Panc1 (cell line): Measurements from ENCODE around the gene SLC23A3. TPM values are rescaled to one million over a fixed set of nuclear protein-coding genes. Genes with fewer than 3 reads are reported as not detected.

Experiments
- ATAC-seq: fragments of 200-7000 bp; cut with Tn5 transposase; 2 replicates; pipeline ENCODE4 v1.9.1; 2020; ENCODE audit warnings: mild to moderate bottlenecking, moderate library complexity
- BruUV-seq: library from RNA; stranded (reverse); fragments of 400-500 nt; replicated peaks from 2 replicates; lab custom pipeline; 2021; lab: Mats Ljungman, UMichigan
- CTCF ChIA-PET: fragments of 300-600 bp; sonication (Branson Sonifier 250); formaldehyde crosslinking; loops from one replicate; lab custom pipeline; 2022; ENCODE audit warnings: antibody characterized with exemption; lab: Charles Lee
- POLR2A ChIA-PET: fragments of 300-600 bp; sonication (Branson Sonifier 250); formaldehyde crosslinking; loops from one replicate; lab custom pipeline; 2022; ENCODE audit warnings: antibody characterized with exemption; lab: Charles Lee
- DNase-seq: peaks from one replicate; pipeline ENCODE4 v3.0.0-alpha.2; 2010; ENCODE audit warnings: low read depth, low spot score
- H3K27ac ChIP-seq: 2 replicates; pipeline ENCODE4 v1.5.1; 2011; ENCODE audit warnings: mild to moderate bottlenecking, low read length, inconsistent platforms
- H3K27me3 ChIP-seq: fragments of 200-500 bp; sonication (Bioruptor generic); 2 replicates; pipeline ENCODE4 v1.6.0; 2014; ENCODE audit warnings: low read length, inconsistent platforms; ENCODE audit not compliant: control insufficient read depth, insufficient read depth
- H3K36me3 ChIP-seq: fragments of 200-500 bp; sonication (Bioruptor generic); 2 replicates; pipeline ENCODE4 v1.5.1; 2014; ENCODE audit warnings: inconsistent platforms, mild to moderate bottlenecking, low read length, moderate library complexity; ENCODE audit not compliant: control insufficient read depth, insufficient read depth
- H3K4me1 ChIP-seq: 2 replicates; pipeline ENCODE4 v1.5.1; 2011; ENCODE audit warnings: inconsistent platforms, mild to moderate bottlenecking, low read length, moderate library complexity; ENCODE audit not compliant: control insufficient read depth, insufficient read depth
- H3K4me3 ChIP-seq, 2 experiments: 2 replicates each; pipeline ENCODE4 v1.5.1; 2011 to 2012; ENCODE audit warnings: low read depth in 2 of 2, low read length in 2 of 2, mild to moderate bottlenecking in 2 of 2, inconsistent platforms in 1 of 2, moderate library complexity in 1 of 2
- H3K9me3 ChIP-seq: fragments of 200-500 bp; sonication (Bioruptor generic); 2 replicates; pipeline ENCODE4 v1.5.1; 2014; ENCODE audit warnings: low read depth, mild to moderate bottlenecking, inconsistent platforms, low read length, moderate library complexity; ENCODE audit not compliant: control insufficient read depth, insufficient read depth
- POLR2AphosphoS5 ChIP-seq: IDR thresholded peaks from 2 replicates; pipeline ENCODE4 v1.6.1; 2012; ENCODE audit warnings: mild to moderate bottlenecking, low read depth, low read length, moderate library complexity
- SIN3A ChIP-seq: IDR thresholded peaks from 2 replicates; pipeline ENCODE4 v1.6.1; 2012; ENCODE audit warnings: low read depth, mild to moderate bottlenecking, low read length, moderate library complexity, borderline replicate concordance; ENCODE audit not compliant: insufficient read depth
- TCF7L2 ChIP-seq: IDR thresholded peaks from 2 replicates; pipeline ENCODE4 v1.6.1; 2011; ENCODE audit warnings: mild to moderate bottlenecking, low read depth, low read length, inconsistent platforms
- in situ Hi-C: cut with HindIII; loops from 2 replicates; pipeline ENCODE4 v1.10.0; 2016; ENCODE audit warnings: low sequenced_read_pairs, low pct_unique_long_range_greater_than_20kb
- intact Hi-C: fragments of 100-400 bp; cut with micrococcal nuclease; formaldehyde crosslinking; loops from one replicate; pipeline ENCODE4 v1.10.0; 2022; ENCODE audit not compliant: unreplicated experiment
- total RNA-seq: library from RNA; stranded (reverse); gene quantifications from one replicate; pipeline ENCODE4 v1.2.1, GENCODE V29; 2021; ENCODE audit not compliant: unreplicated experiment
- TF ChIP-seq, protein P1 (sequence below): fragments of 450-650 bp; IDR thresholded peaks from 2 replicates; pipeline ENCODE4 v1.5.1; 2017; ENCODE audit warnings: mild to moderate bottlenecking
- TF ChIP-seq, protein P2 (sequence below), 2 experiments: IDR thresholded peaks; 2 replicates each; pipeline ENCODE4 v1.6.1; 2011 to 2012; ENCODE audit warnings: low read depth in 2 of 2, control low read depth in 1 of 2, low read length in 1 of 2, mild to moderate bottlenecking in 1 of 2, moderate library complexity in 1 of 2; ENCODE audit not compliant: insufficient read depth in 1 of 2

SLC23A3 gene
- total RNA-seq, 1 experiment from 2014 or later = 3.3 TPM

DNA sequence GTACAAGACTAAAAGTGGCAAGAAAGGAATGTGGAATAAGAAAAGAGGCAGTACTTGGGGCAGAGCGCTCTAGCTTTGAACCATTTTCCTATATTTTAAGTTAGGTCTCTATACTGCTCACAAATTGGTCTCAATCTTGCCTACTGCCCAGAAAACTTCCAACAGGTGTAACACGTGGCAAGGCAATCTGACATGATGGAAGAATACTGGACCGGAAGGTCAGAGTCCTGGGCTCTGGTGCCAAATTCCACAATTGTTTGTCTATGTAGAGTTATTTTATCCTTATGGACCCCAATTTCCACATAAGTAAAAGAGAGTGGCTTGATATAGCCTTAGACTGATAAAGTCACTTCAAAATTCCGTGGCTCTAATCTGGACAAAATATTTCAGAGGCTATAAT, 38.1 kb downstream of the SLC23A3 start:
- BruUV-seq = no TSS peak
- Histone ChIP-seq H3K27me3 (no peaks in the 10 kb centered on the region), H3K4me3 (no peak overlapping the region), H3K4me1 (no peaks in the 10 kb centered on the region), H3K36me3 (no peaks in the 10 kb centered on the region), H3K27ac (no peak overlapping the region), H3K9me3 (no peaks in the 10 kb centered on the region)
- in situ Hi-C loops (no loop called here), intact Hi-C loops (no loop called here)
- TF ChIP-seq TCF7L2 (no peak), POLR2AphosphoS5 (no peak)
- TF ChIP-seq, protein P1, sequence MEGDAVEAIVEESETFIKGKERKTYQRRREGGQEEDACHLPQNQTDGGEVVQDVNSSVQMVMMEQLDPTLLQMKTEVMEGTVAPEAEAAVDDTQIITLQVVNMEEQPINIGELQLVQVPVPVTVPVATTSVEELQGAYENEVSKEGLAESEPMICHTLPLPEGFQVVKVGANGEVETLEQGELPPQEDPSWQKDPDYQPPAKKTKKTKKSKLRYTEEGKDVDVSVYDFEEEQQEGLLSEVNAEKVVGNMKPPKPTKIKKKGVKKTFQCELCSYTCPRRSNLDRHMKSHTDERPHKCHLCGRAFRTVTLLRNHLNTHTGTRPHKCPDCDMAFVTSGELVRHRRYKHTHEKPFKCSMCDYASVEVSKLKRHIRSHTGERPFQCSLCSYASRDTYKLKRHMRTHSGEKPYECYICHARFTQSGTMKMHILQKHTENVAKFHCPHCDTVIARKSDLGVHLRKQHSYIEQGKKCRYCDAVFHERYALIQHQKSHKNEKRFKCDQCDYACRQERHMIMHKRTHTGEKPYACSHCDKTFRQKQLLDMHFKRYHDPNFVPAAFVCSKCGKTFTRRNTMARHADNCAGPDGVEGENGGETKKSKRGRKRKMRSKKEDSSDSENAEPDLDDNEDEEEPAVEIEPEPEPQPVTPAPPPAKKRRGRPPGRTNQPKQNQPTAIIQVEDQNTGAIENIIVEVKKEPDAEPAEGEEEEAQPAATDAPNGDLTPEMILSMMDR = no peak
- TF ChIP-seq, protein P2, sequence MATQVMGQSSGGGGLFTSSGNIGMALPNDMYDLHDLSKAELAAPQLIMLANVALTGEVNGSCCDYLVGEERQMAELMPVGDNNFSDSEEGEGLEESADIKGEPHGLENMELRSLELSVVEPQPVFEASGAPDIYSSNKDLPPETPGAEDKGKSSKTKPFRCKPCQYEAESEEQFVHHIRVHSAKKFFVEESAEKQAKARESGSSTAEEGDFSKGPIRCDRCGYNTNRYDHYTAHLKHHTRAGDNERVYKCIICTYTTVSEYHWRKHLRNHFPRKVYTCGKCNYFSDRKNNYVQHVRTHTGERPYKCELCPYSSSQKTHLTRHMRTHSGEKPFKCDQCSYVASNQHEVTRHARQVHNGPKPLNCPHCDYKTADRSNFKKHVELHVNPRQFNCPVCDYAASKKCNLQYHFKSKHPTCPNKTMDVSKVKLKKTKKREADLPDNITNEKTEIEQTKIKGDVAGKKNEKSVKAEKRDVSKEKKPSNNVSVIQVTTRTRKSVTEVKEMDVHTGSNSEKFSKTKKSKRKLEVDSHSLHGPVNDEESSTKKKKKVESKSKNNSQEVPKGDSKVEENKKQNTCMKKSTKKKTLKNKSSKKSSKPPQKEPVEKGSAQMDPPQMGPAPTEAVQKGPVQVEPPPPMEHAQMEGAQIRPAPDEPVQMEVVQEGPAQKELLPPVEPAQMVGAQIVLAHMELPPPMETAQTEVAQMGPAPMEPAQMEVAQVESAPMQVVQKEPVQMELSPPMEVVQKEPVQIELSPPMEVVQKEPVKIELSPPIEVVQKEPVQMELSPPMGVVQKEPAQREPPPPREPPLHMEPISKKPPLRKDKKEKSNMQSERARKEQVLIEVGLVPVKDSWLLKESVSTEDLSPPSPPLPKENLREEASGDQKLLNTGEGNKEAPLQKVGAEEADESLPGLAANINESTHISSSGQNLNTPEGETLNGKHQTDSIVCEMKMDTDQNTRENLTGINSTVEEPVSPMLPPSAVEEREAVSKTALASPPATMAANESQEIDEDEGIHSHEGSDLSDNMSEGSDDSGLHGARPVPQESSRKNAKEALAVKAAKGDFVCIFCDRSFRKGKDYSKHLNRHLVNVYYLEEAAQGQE (IDR thresholded peaks at IDR 0.05; ENCODE audit: insufficient read depth in 1 of 2, low read depth in 2 of 2, low read length in 1 of 2) = no peak
- POLR2A ChIA-PET = no interaction called here
- CTCF ChIA-PET = no interaction called here
- ATAC-seq (no peak), DNase-seq (no peak)

- intact Hi-C loops (no loop called here), in situ Hi-C loops (no loop called here)
- no peak overlapping the region for H3K27ac ChIP-seq
- ATAC-seq (no peak), DNase-seq (no peak)
- H3K4me3 ChIP-seq = no peak overlapping the region
- no peaks in the 10 kb centered on the region for H3K27me3 ChIP-seq
- BruUV-seq = no TSS peak
- POLR2A ChIA-PET = no interaction called here
- no peaks in the 10 kb centered on the region for H3K4me1 ChIP-seq
- H3K36me3 ChIP-seq = no peaks in the 10 kb centered on the region
- no peak for TF ChIP-seq SIN3A
- CTCF ChIA-PET = no interaction called here
- H3K9me3 ChIP-seq = no peaks in the 10 kb centered on the region
These were observed 38.5 kb downstream of the SLC23A3 start for GRCh38 chr2:219131327-219131726.

DNA sequence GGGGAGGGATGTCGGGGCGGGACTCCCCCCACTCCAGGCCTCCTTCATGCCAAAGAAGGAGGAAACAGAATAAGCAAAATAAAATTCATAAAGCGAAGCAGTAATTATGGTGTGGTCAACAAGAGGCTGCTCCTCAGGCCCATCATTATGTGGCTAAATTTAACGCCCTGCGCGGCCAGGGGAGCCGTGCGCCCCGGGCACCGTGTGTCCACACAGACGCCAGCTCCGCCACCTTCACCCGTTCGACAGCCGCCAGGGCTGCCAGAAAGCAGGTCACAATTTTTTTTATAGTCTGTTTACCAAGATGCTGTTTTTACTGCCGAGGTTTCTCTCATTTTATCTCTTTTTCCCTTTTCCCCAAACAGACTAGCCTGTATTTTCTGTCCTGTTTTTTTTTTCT, 40.2 kb downstream of the SLC23A3 start:
- no peak overlapping the region for H3K27ac ChIP-seq
- BruUV-seq = no TSS peak
- POLR2A ChIA-PET = no interaction called here

More for the DNA sequence above, 40.2 kb downstream of the SLC23A3 start:
- no peak for TF ChIP-seq TCF7L2
- Histone ChIP-seq H3K4me1 (peaks cover 5% of the 10 kb centered on the region), H3K9me3 (no peaks in the 10 kb centered on the region), H3K36me3 (no peaks in the 10 kb centered on the region), H3K27me3 (no peaks in the 10 kb centered on the region), H3K4me3 (no peak overlapping the region)
- intact Hi-C loops (no loop called here), in situ Hi-C loops (no loop called here)
- CTCF ChIA-PET = no interaction called here
- ATAC-seq = no peak
- no peak for DNase-seq
